Uterus (tissue), 2 donors: ENCODE data around the gene ZDBF2.

Experiments
- CTCF ChIP-seq, 4 experiments: fragments of 200-600 bp in 2 of 4; fragments of 450-650 bp in 2 of 4; sonication (generic) in 2 of 4; IDR thresholded peaks; one replicate each; pipeline ENCODE4 v1.5.1; 2016 to 2019; ENCODE audit warnings: antibody characterized with exemption in 4 of 4, mild to moderate bottlenecking in 2 of 4, moderate library complexity in 1 of 4
- POLR2A ChIP-seq, 2 donors: fragments of 450-650 bp; IDR thresholded peaks; one replicate each; pipeline ENCODE4 v1.6.1; 2016; ENCODE audit warnings: antibody characterized with exemption in 2 of 2, mild to moderate bottlenecking in 1 of 2, moderate library complexity in 1 of 2

- TF ChIP-seq CTCF (IDR thresholded peaks at IDR 0.05) (no peak), POLR2A (IDR thresholded peaks at IDR 0.05) (no peak)
Measured at GRCh38 chr2:206229642-206230041, 44.8 kb upstream of the ZDBF2 start.
